Fibroblast of skin of left quadriceps (primary cell): Measurements from ENCODE around the gene ZNF90.
A peak's percentile ranks its signal among the peaks of the same experiment; 100 is the strongest.
"Not testable (repeated sequence)": the region's sequence is repeated elsewhere in the genome, so short reads cannot be mapped to it uniquely, and the experiment has no call there.

ENCODE experiments used
- DNase-seq, 2 experiments: peaks; one replicate each; pipeline ENCODE4 v3.0.0-alpha.2; 2013; ENCODE audit warnings: low read depth in 2 of 2

ZNF90 gene

DNA sequence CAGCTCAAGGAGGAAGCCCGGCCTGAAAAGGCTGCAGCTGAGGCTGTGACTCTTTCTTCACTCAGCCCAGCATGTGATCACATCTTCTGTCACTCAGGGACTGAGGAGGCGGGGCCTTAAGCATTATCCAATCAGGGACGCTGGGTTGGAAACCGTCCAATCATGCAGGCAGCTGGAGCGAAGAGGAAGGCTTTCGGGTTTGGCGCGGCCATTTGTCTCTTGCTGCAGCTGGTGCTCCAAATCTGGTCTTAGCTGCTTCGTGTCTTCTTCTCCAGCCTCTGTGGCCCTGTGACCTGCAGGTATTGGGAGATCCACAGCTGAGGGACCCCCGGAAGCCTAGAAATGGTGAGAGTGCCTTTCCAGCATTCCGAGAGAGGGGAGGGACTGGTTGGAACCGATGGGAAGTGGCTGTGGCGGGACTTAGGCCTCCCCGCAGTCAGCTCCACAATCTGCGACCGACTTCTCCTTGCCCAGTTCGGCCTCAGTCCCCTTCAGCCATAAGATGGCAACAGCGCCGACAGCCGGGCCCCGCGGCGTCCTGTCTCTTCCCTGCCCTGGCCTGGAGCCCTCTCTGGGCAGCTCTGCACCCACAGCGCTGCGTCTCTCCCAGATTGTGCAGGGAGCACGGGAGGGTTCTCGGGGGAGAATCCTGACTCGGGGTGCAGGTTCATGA is at the start of gene ZNF90:
Gene ZNF90 (plus strand): TSS at position 210 of the 673 bp plus-strand sequence. CDS start 133 bp downstream, at position 343.
- DNase-seq, result peak; percentile 91 to 92

DNA sequence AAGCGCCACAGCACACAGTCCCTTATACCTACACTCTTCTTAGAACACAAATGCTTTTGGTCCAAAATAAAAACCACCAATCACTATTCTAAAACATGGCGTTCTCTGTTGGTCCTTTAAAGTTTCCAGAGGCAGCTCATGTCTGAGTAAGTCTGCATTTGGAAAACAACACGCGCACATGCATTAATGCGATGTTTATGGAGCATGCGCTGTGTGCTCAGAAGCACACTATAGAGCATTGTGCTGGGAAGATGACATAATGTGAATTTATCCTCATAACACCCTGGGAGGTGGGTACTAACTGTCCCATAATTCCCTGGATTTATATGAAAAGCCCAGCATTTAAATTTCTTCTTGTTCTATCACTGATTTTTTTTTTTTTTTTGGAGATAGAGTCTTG is 49.2 kb upstream of the ZNF90 start:
- DNase-seq, result no peak

DNA sequence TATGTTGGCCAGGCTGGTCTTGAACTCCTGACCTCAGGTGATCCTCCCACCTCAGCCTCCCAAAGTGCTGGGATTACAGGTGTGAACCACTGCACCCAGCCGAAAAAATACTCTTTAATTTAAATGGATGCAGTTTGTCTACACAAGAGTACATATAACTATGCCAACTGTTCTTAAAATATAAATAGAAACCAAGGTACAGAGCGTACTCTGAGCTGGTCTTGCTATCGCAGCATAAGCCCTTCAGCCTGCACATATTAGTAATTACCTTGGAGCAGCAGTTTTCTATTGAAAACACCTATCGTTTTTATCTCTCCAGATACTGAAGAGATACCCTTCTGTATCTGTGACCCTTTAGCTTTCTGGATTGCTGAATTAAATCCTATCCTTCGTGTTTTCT is 41.9 kb upstream of the ZNF90 start:
- DNase-seq, result no peak

DNA sequence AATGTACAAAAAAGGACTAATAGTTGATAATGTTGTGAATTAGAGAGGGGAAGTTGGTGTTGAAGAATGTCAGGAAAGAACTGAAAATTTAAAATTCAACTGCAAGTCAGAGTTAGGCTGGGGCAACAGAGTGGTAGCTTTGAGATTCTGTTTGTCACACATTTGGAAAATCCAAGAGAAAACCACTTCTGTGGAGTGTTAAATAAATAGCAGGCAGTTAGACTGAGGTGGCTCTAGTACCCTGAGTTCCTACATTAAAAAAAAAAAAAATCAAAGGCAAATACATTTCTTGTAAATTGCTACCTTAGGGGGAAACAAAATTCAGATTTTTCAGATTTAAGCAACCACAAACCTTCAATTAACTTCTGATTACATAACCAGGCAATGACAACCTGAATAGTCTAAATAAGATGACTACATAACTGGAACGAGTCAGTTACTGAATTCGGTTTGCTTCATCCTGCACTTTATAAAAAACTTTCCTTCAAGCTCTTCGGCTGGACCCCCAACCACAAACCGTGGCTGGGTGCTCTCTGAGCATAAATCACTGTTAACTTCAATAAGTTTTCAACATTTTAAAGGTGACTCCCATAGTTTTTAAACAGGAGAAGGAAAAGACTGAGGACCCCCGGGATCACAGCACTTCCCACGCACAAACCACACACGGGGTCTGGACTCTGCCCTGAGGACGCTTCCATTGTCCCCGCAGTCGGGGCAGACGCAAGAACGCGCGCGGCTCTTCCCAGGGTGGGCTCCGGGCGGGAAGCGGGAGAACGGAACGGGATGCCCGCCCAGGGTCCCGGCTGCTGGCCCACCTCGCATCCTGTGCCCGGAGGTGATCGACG is 39.2 kb upstream of the ZNF90 start:
- DNase-seq, result peak in 1 of 2 experiments; percentile 1

DNA sequence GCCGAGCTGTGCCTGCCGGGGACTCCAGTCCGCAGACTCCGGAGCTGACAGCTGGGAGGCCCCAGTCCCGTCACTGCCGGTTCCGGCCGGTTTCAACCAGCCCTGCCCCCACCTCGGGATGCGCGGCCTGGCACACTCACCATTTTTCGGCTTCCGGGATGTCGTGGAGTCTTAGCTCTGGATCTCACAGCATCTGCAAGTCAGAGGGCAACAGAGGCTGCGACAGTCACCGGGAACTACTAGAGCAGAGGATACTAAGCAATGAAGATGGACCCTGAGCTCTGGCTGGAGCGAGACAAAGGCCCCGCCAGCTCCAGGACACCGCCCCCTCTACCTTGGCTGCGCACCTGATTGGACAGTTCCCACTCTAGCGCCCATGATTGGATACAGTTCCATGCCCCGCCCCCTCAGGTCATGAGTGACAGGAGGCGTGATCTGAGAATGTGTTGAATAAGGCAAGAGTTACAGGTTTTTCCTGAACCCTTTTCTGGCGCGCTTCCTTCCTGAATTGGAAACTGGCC is 38.5 kb upstream of the ZNF90 start, which contains the start of gene ZNF682:
Gene ZNF682 (minus strand): TSS at position 303 of the 521 bp plus-strand sequence. CDS start 160 bp downstream, at position 143.
- peak; percentile 87 for DNase-seq

DNA sequence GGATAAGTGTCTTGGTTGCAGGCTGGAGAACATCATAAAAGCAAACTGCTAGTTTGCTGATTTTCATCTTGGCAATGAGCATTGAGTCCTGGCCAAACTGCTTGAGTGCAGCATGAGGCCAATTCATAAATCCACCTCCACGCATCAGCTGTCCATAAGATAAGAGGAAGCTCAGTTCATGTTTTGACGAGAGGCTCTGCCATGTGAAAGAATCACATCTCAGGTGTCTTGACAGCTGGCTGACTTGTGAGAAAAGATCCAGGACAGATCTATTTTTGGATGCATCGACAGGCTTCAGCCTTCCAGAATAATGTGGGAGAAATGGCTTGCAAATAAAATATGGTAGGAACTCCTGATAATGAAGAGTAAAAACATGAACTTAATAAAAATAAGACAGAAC is 33.1 kb upstream of the ZNF90 start:
- DNase-seq, result no peak

DNA sequence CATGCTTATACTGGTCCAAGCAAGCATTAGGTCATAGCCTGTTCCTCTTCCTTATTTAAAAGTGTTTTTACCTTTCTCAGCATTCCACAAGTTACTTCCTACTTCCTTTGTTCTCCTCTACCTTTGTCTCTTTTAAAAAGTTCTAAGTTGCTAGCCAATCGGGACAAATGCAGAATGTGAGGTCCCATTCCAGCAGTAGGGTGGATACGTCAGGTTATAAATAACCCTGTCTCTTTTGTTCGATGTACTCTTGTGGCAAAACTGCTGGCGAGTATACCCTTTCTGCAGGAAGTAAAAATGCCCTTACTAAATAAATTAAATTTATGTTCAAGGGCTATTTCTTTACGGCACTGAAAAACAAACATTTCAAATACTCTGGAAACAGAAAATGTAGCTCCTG is 32.1 kb upstream of the ZNF90 start:
- not testable (repeated sequence) for DNase-seq

DNA sequence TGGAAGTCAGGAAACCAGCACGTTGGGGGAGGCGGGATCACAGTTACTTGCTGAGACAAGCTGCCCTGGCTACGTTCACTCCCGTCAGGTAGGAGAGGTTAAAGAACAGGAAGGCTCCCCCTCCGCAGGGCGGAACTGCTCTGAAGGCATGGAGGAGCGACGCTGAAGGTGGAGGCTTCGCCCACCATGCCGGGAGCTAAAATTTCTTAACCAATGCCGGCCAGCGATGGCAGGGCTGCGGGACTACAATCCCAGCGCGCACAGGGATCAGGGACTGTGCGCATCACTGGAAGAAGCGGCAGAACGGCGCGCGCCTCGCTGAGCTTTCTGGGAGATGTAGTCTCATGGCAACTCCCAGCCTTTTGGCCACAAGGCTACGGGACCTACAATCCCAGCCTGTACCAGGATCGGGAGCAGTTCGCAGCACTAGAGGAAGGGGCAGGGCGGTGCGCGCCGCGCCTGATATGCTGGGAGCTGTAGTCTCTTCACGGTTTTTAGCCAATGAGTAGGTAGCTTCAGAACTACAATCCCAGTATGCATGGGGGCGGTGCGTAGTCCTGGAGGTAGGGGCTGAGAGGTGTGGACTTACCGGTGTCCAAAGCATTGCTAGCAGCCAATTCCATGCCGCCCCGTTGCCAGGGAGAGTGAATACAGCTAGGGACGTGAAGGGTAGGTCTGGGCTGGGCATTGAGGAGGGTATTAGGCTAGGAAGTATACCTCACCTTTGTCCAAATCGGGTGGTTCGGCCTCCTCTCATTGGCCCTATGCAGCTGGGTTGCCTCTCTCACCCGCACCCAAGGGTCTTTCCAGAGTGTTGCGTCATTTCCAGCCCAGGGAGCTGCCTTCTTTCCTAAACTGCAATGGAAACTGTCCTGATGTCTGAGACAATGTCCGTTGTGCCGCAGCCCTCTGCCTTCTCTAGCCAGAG is 25.7 kb upstream of the ZNF90 start:
- DNase-seq, result peak; percentile 96

DNA sequence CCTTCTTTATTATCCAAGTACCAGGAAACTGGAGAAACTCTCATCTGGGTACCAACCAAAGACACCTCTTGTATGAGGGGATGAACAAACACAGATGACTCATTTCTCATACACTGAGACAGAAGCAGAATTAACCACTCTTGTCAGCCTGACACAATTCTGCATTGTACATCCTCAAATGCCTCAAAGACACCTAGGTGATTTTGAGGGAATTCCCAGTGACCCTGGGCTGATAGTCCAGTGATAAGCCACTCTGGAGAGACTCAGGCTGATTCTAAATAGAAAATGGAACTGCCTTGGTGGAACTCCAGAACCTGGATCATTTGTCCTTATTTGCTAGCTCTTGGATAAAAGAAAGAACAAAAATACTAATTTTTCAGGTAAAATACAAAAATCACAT is 19.1 kb upstream of the ZNF90 start:
- not testable (repeated sequence) for DNase-seq

DNA sequence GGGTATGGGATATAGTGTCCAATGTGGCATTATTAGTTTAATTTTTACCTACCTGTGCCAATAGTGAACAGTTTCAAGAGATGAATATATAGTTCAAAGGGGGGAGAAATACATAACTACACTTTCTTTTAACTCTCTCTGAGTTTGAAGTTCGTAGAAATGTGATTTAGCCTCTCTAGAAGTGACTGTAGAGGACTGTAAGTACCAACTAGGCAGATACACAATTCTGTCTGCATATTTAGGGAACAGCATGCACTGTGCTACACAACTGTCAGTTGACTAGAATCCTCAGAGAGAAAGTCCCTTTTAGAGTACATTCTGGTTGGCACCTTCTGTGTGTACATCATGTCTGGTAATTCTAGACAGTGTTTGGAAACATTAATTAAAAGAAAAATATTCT is 17.5 kb upstream of the ZNF90 start:
- DNase-seq, result no peak

DNA sequence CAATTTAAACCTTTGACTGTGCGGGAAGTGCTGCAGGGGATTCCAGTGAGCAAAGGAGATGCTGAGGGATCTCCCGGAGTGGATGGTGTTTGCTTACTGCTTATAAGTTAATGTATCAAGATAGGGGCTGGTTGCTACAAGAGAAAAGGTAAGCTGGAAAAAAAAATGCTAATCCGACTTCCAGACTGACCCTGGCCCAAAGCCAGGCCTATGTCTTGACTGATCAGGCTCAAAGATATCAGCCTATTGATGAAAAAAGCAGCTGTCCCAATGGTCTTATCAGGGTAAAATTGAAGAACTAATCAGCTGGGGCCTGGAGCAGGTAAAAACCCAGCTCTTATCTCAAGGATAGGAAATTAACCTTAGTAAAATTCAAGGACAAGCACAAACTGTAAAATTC is 10.9 kb upstream of the ZNF90 start:
- DNase-seq, result no peak

DNA sequence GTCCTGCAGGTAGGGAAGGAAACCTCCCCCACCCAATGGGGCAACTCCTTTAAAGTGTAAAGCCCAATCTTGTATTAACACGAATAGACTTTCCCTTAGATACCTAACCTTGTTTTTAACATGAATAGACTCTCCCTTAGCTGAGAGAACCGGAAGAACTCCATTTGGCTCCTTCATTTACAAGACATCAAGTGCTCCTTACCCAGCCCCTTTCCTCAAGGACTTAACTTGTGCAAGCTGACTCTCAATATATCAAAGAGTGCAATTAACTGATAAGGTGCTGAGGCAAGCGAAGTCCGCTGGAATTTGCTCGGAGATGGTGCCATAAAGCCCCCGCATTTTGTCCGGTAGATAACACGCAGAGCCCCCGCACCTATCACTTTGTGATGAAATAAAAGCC is 9.9 kb upstream of the ZNF90 start:
- no peak for DNase-seq

DNA sequence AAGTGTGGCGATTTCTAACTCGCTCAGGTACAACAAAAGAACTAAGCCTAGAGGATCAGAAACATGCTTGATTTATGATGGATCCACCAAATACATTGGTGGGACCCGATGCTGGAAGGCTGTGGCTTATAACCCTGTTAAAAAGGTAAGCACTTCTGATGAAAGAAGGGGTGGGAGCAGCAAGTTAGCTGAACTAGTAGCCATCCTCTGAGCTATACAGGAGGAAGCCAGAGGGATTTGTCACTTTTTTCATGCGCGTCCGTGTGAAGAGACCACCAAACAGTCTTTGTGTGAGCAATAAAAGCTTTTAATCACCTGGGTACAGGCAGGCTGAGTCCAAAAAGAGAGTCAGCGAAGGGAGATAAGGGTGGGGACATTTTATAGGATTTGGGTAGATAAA is 9.2 kb upstream of the ZNF90 start:
- not testable (repeated sequence) for DNase-seq

DNA sequence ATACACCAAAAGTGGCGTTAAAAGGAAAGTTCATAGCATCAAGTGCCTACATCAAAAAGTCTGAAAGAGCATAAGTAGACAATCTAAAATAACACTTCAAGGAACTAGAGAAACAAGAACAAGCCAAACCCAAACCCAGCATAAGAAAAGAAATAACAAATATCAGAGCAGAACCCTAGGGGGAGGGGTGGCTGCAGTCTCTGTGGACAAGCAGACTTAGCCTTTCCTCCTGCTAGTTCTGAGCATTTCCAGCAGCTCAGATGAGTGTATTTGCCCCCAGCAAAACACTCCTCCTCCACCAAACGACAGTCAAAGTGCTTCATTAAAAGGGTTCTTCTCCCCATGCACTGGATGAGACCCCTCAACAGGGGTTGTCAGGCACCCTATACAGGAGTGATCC is 7.1 kb upstream of the ZNF90 start:
- DNase-seq, result no peak

DNA sequence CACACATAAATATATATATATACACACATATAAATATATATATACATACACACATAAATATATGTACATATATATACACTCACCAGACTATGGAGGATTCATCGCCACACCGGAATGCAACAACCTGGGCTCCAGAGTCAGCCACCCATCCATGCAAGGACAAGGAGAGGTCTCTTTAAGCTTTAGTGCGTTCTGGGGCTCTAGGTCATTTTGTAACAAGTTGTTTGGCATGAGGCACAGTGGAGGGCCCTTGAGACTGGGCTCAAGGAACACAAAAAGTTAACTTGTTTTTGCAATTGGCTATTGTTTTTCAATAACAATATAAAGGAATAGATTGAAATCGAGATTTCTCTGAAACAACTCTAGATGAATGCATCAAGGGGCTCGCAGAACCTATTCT is 4.9 kb upstream of the ZNF90 start:
- no peak for DNase-seq

DNA sequence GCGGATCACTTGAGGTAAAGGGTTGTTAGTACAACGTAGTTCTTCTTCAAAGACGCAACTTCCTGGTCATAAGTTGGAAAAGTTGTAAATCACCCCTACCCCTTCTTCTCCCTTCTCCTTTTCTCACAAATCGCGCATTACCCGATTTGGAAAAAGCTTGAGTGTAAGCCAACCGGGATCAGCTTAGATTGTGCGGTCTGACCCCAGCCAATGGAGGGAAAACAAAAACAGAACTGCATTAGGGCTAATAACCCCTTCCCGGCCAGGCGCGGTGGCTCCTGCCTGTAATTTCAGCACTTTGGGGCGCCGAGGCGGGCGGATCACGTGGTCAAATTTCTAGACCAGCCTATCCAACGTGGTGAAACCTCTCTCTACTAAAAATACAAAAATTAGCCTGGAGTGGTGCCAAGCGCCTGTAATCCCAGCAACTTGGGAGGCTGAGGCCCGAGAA is 806 bp downstream of the ZNF90 start:
- DNase-seq, result peak; percentile 3

DNA sequence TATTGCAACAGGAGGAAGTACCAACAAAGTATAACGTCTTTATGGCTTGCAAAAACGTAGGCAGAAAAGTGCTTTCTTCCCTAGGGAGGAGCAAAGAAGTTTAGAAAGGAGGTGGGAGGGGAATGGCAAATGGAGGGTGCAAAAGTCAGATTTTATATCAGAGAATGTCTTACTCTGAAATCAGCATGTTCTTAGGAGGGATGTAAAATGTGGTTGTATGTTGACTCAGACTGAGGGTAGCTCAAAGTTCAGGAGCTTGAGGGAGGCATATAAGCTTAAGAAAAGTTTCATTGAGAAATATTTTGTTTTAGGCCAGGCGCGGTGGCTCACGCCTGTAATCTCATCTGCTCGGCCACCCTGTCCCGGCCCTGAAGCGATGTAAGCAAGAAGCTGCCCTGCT is 1.7 kb downstream of the ZNF90 start:
- no peak for DNase-seq

DNA sequence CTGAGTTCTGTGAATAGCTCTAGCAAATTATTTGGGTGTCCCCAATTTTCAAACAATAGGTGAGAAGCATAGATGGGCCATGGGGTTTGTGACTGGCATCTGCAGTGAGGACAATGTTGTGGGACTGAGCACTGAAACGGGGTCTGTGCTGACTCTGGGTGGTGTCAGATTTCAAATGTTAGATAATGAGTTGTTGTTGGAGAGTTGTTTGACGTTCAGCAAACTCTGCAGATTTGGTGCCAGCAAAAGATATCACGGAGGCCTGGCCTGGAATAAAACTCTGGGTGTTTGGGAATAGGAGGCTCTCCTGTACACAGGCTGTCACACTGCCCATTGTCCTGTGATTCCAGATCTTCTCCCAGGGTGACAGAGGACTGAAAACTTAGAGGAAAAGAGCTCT is 2.9 kb downstream of the ZNF90 start:
- DNase-seq, result no peak

DNA sequence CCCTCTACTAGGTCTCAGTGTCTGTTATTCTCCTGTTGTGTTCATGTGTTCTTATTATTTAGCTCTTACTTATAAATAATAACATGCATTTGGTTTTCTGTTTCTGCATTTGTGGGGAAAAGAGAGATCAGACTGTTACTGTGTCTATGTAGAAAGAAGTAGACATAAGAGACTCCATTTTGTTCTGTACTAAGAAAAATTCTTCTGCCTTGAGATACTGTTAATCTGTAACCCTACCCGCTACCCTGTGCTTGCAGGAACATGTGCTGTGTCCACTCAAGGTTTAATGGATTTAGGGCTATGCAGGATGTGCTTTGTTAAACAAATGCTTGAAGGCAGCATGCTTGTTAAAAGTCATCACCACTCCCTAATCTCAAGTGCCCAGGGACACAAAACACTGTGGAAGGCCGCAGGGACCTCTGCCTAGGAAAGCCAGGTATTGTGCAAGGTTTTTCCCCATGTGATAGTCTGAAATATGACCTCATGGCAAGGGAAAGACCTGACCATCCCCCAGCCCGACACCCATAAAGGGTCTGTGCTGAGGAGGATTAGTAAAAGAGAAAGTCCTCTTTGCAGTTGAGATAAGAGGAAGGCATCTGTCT is 4.5 kb downstream of the ZNF90 start:
- DNase-seq, result not testable (repeated sequence)

DNA sequence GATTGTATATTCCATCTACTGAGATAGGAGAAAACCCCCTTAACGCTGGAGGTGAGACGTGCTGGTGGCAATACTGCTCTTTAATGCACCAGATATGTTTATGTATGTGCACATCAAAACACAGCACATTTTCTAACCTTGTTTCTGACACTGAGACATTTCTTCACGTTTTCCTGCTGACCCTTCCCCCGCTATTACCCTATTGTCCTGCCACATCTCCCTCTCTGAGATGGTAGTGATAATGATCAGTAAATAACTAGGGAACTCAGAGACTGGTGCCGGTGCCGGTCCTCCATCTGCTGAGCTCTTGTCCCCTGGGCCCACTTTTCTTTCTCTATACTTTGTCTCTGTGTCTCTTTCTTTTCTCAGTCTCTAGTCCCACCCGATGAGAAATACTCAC is 5.1 kb downstream of the ZNF90 start:
- not testable (repeated sequence) for DNase-seq

DNA sequence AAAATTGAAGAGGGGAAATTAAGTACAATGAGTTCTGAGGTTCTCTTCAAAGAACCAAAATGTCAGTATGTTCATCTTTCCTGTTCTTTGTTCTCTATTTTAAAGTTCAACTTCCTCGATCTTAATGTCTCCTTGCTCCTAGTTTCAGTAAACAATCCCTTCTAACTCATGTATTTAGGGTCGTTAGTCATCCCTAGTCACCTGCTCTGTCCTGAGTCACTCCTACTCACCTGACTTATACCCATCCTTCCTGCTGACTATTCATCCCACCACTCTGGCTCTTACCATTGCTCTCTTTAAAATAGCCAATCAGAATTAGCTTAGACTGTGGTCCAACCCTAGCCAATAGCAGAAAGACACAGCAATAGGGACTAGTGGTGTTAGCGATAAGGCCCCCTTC is 24.3 kb downstream of the ZNF90 start:
- DNase-seq, result no peak
